Subcutaneous adipose tissue (tissue), 4 donors: ENCODE data around the gene GALK1. TPM values are rescaled to one million over a fixed set of nuclear protein-coding genes. Genes with fewer than 3 reads are reported as not detected.

Experiments used
- total RNA-seq, 4 donors: library from RNA; depleted of rRNA; stranded (reverse); fragments of >200 nt; gene quantifications; one replicate each; pipeline ENCODE4 v1.1.0, GENCODE V29; 2016

GALK1 gene
- total RNA-seq, 4 donors from 2014 or later = 13.2 to 31.3 (median 24.5) TPM

Other genes starting within 250 kb of the GALK1 start
- gene CASKIN2, start 249.7 kb downstream of the GALK1 start, total RNA-seq = 10 to 100 TPM in 2 of 4 donors, 1 to 10 TPM in 2; 5.6 to 26.6 (median 10.2) TPM
- gene TSEN54, start 248.7 kb downstream of the GALK1 start, total RNA-seq = 10 to 100 TPM in 3 of 4 donors, 1 to 10 TPM in 1; 9.5 to 23.8 (median 17.3) TPM
- 1 to 10 TPM; 2.0 to 7.3 (median 3.5) TPM for gene LLGL2, start 239.5 kb downstream of the GALK1 start, total RNA-seq
- 100 to 1,000 TPM in 1 of 4 donors, 10 to 100 TPM in 3; 51.5 to 191 (median 73.5) TPM for gene MYO15B, start 177.4 kb downstream of the GALK1 start, total RNA-seq
- 1 to 10 TPM in 1 of 4 donors, under 1 TPM in 1, not detected in 2; 0.66 to 1.9 TPM for gene SMIM5, start 131.8 kb downstream of the GALK1 start, total RNA-seq
- gene RECQL5, start 98.0 kb downstream of the GALK1 start, total RNA-seq = 10 to 100 TPM in 2 of 4 donors, 1 to 10 TPM in 2; 7.7 to 23.4 (median 15.5) TPM
- gene SAP30BP, start 97.9 kb downstream of the GALK1 start, total RNA-seq = 10 to 100 TPM; 58.0 to 78.9 (median 61.7) TPM
- gene ITGB4, start 43.7 kb downstream of the GALK1 start, total RNA-seq = 10 to 100 TPM in 2 of 4 donors, 1 to 10 TPM in 2; 5.1 to 25.2 (median 9.9) TPM
- gene UNK, start 19.6 kb upstream of the GALK1 start, total RNA-seq = 10 to 100 TPM; 21.8 to 42.1 (median 29.7) TPM
- 1 to 10 TPM; 4.7 to 9.7 (median 8.5) TPM for gene UNC13D, start 79.2 kb upstream of the GALK1 start, total RNA-seq
- gene WBP2, start 90.1 kb upstream of the GALK1 start, total RNA-seq = 10 to 100 TPM; 55.3 to 91.7 (median 65.6) TPM
- 10 to 100 TPM; 10.3 to 23.0 (median 20.8) TPM for gene TRIM47, start 113.4 kb upstream of the GALK1 start, total RNA-seq
- gene TRIM65, start 131.8 kb upstream of the GALK1 start, total RNA-seq = 10 to 100 TPM; 14.3 to 33.9 (median 24.7) TPM
- 10 to 100 TPM; 28.4 to 57.9 (median 46.0) TPM for gene MRPL38, start 139.7 kb upstream of the GALK1 start, total RNA-seq
- gene FBF1, start 175.8 kb upstream of the GALK1 start, total RNA-seq = 1 to 10 TPM; 3.1 to 8.8 (median 6.7) TPM
- gene ACOX1, start 214.0 kb upstream of the GALK1 start, total RNA-seq = 100 to 1,000 TPM in 3 of 4 donors, 10 to 100 TPM in 1; 97.3 to 165 (median 103) TPM
- gene TEN1, start 214.0 kb upstream of the GALK1 start, total RNA-seq = 10 to 100 TPM in 3 of 4 donors, 1 to 10 TPM in 1; 4.7 to 29.0 (median 20.8) TPM
- gene CDK3, start 235.7 kb upstream of the GALK1 start, total RNA-seq = 10 to 100 TPM in 1 of 4 donors, 1 to 10 TPM in 3; 4.9 to 10.2 (median 5.7) TPM